Lung (tissue), 12 donors: ENCODE results near the gene GLI3. TPM values are rescaled to one million over a fixed set of nuclear protein-coding genes. Genes with fewer than 3 reads are reported as not detected.
A peak's percentile ranks its signal among the peaks of the same experiment; 100 is the strongest.

Source experiments
- ATAC-seq: fragments of 200-7000 bp; cut with Tn5 transposase; one replicate; pipeline ENCODE4 v1.9.1; 2020; ENCODE audit warnings: moderate number of reproducible peaks; ENCODE audit not compliant: insufficient read depth, low FRiP score
- DNase-seq, 3 donors: peaks; one replicate each; pipeline ENCODE4 v3.0.0-alpha.2; 2013 to 2017
- H3K27ac ChIP-seq, 2 donors: one replicate each; pipeline ENCODE4 v1.5.1; 2013; ENCODE audit warnings: mild to moderate bottlenecking in 2 of 2, moderate library complexity in 2 of 2, control low read depth in 1 of 2, inconsistent platforms in 1 of 2, low read depth in 1 of 2, low read length in 1 of 2
- H3K27me3 ChIP-seq, 3 donors: one replicate each; pipeline ENCODE4 v1.5.1; 2013; ENCODE audit warnings: low read length in 2 of 3; ENCODE audit not compliant: control insufficient read depth in 3 of 3, insufficient read depth in 3 of 3
- H3K36me3 ChIP-seq, 4 donors: one replicate each; pipeline ENCODE4 v1.5.1; 2013; ENCODE audit warnings: low read length in 4 of 4, mild to moderate bottlenecking in 1 of 4, moderate library complexity in 1 of 4; ENCODE audit not compliant: control insufficient read depth in 4 of 4, insufficient read depth in 4 of 4
- H3K4me1 ChIP-seq, 5 donors: one replicate each; pipeline ENCODE4 v1.5.1; 2013; ENCODE audit warnings: low read length in 5 of 5, mild to moderate bottlenecking in 2 of 5, moderate library complexity in 1 of 5; ENCODE audit not compliant: control insufficient read depth in 5 of 5, insufficient read depth in 5 of 5
- H3K4me3 ChIP-seq: one replicate; pipeline ENCODE4 v1.5.1; 2013; ENCODE audit warnings: mild to moderate bottlenecking, control low read depth, moderate library complexity
- H3K9ac ChIP-seq, 2 donors: one replicate each; pipeline ENCODE4 v1.5.1; 2013; ENCODE audit warnings: low read length in 2 of 2, control low read depth in 1 of 2; ENCODE audit not compliant: insufficient read depth in 1 of 2
- H3K9me3 ChIP-seq, 4 donors: one replicate each; pipeline ENCODE4 v1.5.1; 2013; ENCODE audit warnings: low read length in 3 of 4, mild to moderate bottlenecking in 1 of 4, moderate library complexity in 1 of 4; ENCODE audit not compliant: control insufficient read depth in 4 of 4, insufficient read depth in 3 of 4
- CTCF ChIP-seq: IDR thresholded peaks from 2 replicates; pipeline ENCODE4 v1.5.1; 2012; ENCODE audit warnings: mild to moderate bottlenecking; ENCODE audit errors: control extremely low read depth, extremely low read depth
- WGBS, 2 donors: extraction: QIAGEN DNeasy Blood & Tissue Kit; methylation state at CpG; one replicate each; pipeline ENCODE4 v1.1.7; 2013; 5-methylcytosine and 5-hydroxymethylcytosine counted together
- polyA plus RNA-seq, 2 donors: library from polyadenylated mRNA; stranded (reverse); fragments of 200-250 nt; gene quantifications; one replicate each; pipeline ENCODE4 v1.2.1, GENCODE V29; 2013
- total RNA-seq, 2 donors: library from RNA; depleted of rRNA in 1 of 2; stranded (reverse); fragments of >200 nt in 1 of 2; gene quantifications; one replicate each; pipeline ENCODE4 v1.2.1, GENCODE V29; 2014 to 2021
- donor health status: control.
- donor health status: control.
- donor health status: Bipolar disorder and iron deficiency.
- donor health status: healthy.
- donor health status: DM: yes; HTN: yes; CAD: no.

GLI3 gene
- total and polyA plus RNA-seq, 4 donors, result 2.0 to 23.4 (median 10.3) TPM

GRCh38 chr7:42069590-42069989 lies 167.4 kb downstream of the GLI3 start:
- no peak overlapping the region for H3K9ac ChIP-seq
- no peak for ATAC-seq
- no peak for DNase-seq
- 86 to 100% methylated on average over 1 of the region's 1 CpG for WGBS, 2 donors
- H3K36me3 ChIP-seq, result peaks cover 0 to 7% (median 2%) of the 10 kb centered on the region in 4 donors
- H3K9me3 ChIP-seq, result no peaks in the 10 kb centered on the region
- no peak overlapping the region for H3K4me3 ChIP-seq
- H3K4me1 ChIP-seq, result peaks cover 2 to 70% (median 16%) of the 10 kb centered on the region in 5 donors
- TF ChIP-seq CTCF, result no peak
- H3K27me3 ChIP-seq, result no peaks in the 10 kb centered on the region
- peak overlapping the region in 1 of 2 donors; percentile 42 for H3K27ac ChIP-seq

- Histone ChIP-seq H3K4me3 (no peak overlapping the region), H3K9ac (no peak overlapping the region), H3K36me3 (peaks cover 0 to 7% (median 2%) of the 10 kb centered on the region in 4 donors), H3K9me3 (no peaks in the 10 kb centered on the region), H3K27me3 (no peaks in the 10 kb centered on the region), H3K4me1 (peaks cover 0 to 65% (median 16%) of the 10 kb centered on the region in 5 donors), H3K27ac (no peak overlapping the region)
- TF ChIP-seq CTCF, result no peak
- 84 to 86% methylated on average over 11 of the region's 11 CpGs for WGBS, 2 donors
- DNase-seq (peak in 2 of 3 donors; percentile 63 to 64), ATAC-seq (no peak)
These were observed 168.3 kb downstream of the GLI3 start for GRCh38 chr7:42068554-42069280.

- no peak overlapping the region for H3K27ac ChIP-seq
- H3K27me3 ChIP-seq, result no peaks in the 10 kb centered on the region
- DNase-seq (no peak), ATAC-seq (no peak)
- no peak for TF ChIP-seq CTCF
- peaks cover 0 to 47% (median 12%) of the 10 kb centered on the region in 5 donors for H3K4me1 ChIP-seq
- H3K9ac ChIP-seq, result no peak overlapping the region
- no peak overlapping the region for H3K4me3 ChIP-seq
- H3K36me3 ChIP-seq, result peaks cover 0 to 7% (median 2%) of the 10 kb centered on the region in 4 donors
- no peaks in the 10 kb centered on the region for H3K9me3 ChIP-seq
- WGBS, 2 donors, result 83% methylated on average over 7 of the region's 7 CpGs
These were observed 171.1 kb downstream of the GLI3 start for GRCh38 chr7:42065942-42066341.
